ENCODE data around the gene PRKCD. TPM values are rescaled to one million over a fixed set of nuclear protein-coding genes. Genes with fewer than 3 reads are reported as not detected.

PRKCD gene
- total RNA-seq, 1 donor from 2014 or later = 16.1 TPM

- Mint-ChIP-seq H3K27ac (no peak overlapping the region), H3K9me3 (no peaks in the 10 kb centered on the region), H3K27me3 (ENCODE audit: low read depth) (peaks cover 3% of the 10 kb centered on the region), H3K36me3 (peaks cover 10% of the 10 kb centered on the region), H3K4me1 (no peaks in the 10 kb centered on the region), H3K4me3 (no peak overlapping the region)
- DNase-seq (ENCODE audit: low spot score in 2 of 2, unreplicated experiment in 2 of 2) = no peak
- no peak for TF ChIP-seq CTCF (IDR thresholded peaks at IDR 0.05; ENCODE audit: unreplicated experiment)
These were observed 61.3 kb downstream of the PRKCD start for GRCh38 chr3:53222183-53222901.

GRCh38 chr3:53223025-53223424 is 62.0 kb downstream of the PRKCD start:
- Mint-ChIP-seq H3K27ac (no peak overlapping the region), H3K4me3 (no peak overlapping the region)

GRCh38 chr3:53223541-53223966 is 62.5 kb downstream of the PRKCD start:
- TF ChIP-seq CTCF (IDR thresholded peaks at IDR 0.05; ENCODE audit: unreplicated experiment) = no peak

More at GRCh38 chr3:53223025-53223424, 62.0 kb downstream of the PRKCD start:
- no peak for DNase-seq (ENCODE audit: low spot score in 2 of 2, unreplicated experiment in 2 of 2)
- Mint-ChIP-seq H3K9me3 (no peaks in the 10 kb centered on the region), H3K4me1 (no peaks in the 10 kb centered on the region), H3K27me3 (ENCODE audit: low read depth) (peaks cover 2% of the 10 kb centered on the region), H3K36me3 (peaks cover 13% of the 10 kb centered on the region)
- no peak for TF ChIP-seq CTCF (IDR thresholded peaks at IDR 0.05; ENCODE audit: unreplicated experiment)

GRCh38 chr3:53224026-53224425 is 63.0 kb downstream of the PRKCD start:
- TF ChIP-seq CTCF (IDR thresholded peaks at IDR 0.05; ENCODE audit: unreplicated experiment) = no peak
- no peak overlapping the region for H3K4me3 Mint-ChIP-seq
- H3K9me3 Mint-ChIP-seq = no peaks in the 10 kb centered on the region
- H3K27ac Mint-ChIP-seq = no peak overlapping the region
- no peaks in the 10 kb centered on the region for H3K27me3 Mint-ChIP-seq (ENCODE audit: low read depth)
- H3K36me3 Mint-ChIP-seq = peaks cover 16% of the 10 kb centered on the region
- no peak for DNase-seq (ENCODE audit: low spot score in 2 of 2, unreplicated experiment in 2 of 2)
- no peaks in the 10 kb centered on the region for H3K4me1 Mint-ChIP-seq

More at GRCh38 chr3:53223541-53223966, 62.5 kb downstream of the PRKCD start:
- no peak overlapping the region for H3K4me3 Mint-ChIP-seq
- no peak for DNase-seq (ENCODE audit: low spot score in 2 of 2, unreplicated experiment in 2 of 2)
- H3K36me3 Mint-ChIP-seq = peaks cover 13% of the 10 kb centered on the region
- no peaks in the 10 kb centered on the region for H3K9me3 Mint-ChIP-seq
- H3K4me1 Mint-ChIP-seq = no peaks in the 10 kb centered on the region
- H3K27ac Mint-ChIP-seq = no peak overlapping the region
- H3K27me3 Mint-ChIP-seq (ENCODE audit: low read depth) = no peaks in the 10 kb centered on the region

GRCh38 chr3:53224536-53224935 is 63.5 kb downstream of the PRKCD start:
- no peaks in the 10 kb centered on the region for H3K27me3 Mint-ChIP-seq (ENCODE audit: low read depth)
- no peak overlapping the region for H3K4me3 Mint-ChIP-seq
- H3K27ac Mint-ChIP-seq = no peak overlapping the region
- no peaks in the 10 kb centered on the region for H3K9me3 Mint-ChIP-seq
- no peak for TF ChIP-seq CTCF (IDR thresholded peaks at IDR 0.05; ENCODE audit: unreplicated experiment)
- H3K4me1 Mint-ChIP-seq = no peaks in the 10 kb centered on the region
- H3K36me3 Mint-ChIP-seq = peaks cover 16% of the 10 kb centered on the region
- DNase-seq (ENCODE audit: low spot score in 2 of 2, unreplicated experiment in 2 of 2) = no peak
